NCI-H748 (cell line): ENCODE measurements around the gene EIF3I.

Experiments used
- DNase-seq: peaks from one replicate; lab custom pipeline; 2025; ENCODE audit not compliant: unreplicated experiment; lab: John Stamatoyannopoulos, UW

Gene EIF3I

DNA sequence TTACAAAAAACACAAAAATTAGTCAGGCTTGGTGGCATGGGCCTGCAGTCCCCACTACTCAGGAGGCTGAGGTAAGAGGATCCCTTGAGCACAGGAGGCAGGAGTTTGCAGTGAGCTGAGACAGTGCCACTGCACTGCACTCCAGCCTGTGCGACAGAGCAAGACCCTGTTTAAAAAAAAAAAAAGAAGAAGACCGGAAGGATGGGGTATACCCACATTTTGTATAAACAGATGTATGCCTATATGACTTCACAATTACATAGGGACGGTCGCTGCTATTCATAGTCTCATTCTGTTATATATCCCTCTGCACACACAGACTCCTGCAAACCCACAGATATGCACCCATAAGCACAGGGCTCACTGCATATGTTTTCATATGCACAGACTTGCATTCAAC lies 41.5 kb downstream of the EIF3I start:
- no peak for DNase-seq

DNA sequence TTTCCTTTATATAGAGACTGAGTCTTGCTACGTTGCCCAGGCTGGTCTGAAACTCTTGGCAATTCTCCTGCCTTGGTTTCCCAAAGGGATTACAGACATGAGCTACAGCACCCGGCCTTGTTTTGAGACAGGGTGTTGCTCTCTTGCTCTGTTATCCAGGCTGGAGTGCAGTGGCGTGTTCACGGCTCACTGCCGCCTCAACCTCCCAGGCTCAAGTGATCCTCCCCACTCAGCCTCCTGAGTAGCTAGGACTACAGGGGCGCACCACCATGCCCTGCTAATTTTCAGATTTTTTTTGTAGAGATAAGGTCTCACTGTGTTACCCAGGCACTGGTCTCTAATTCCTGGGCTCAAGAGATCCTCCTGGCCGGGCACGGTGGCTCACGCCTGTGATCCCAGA lies 43.6 kb downstream of the EIF3I start:
- no peak for DNase-seq

DNA sequence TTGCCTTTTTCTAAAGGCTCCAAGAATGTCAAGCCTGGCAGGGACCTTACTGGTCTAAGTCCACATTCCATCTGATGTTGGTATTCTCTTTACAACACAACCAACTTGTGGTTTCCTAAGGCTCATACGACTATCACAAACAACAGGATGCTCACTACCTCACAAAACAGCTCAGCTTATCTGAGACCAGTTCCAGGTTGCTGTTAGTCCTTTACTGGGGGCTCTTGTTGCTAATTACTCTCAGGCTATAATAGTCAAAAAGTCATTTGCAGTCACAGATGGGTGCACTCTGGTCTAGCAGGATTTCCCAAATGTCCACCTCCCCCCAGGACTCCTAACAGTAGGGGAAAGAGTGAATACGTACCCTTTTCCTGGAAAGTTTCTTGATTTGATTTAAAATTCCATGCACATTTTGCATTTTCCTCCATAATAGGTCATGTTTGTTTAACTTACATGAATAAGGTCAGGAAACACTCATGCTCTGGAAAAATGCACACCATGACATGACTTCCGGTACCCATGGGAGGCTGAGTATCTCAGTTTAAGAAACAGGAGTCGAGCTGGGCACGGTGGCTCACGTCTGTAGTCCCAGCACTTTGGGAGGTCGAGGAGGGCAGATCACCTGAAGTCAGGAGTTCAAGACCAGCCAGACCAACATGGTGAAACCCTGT lies 44.8 kb downstream of the EIF3I start:
- DNase-seq = no peak

DNA sequence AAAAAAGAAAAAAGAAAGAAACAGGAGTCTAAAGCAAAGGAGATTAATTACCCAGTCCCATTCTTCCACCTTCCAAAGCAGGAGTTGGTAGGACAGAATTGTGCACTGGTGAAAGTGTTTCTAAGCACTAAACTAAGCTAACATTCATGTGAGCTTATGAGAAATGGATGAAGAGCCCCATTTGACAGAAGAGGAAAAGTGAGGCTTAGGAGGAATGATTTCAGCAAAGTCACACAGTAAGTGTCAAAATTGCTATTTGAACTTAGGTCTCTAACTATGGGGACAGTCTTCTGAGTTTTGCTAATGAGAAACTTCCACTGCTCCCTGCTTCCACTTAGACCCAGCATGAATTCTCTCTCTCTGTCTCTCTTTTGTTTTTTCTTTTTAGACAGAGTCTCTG lies 47.5 kb downstream of the EIF3I start:
- DNase-seq = no peak

DNA sequence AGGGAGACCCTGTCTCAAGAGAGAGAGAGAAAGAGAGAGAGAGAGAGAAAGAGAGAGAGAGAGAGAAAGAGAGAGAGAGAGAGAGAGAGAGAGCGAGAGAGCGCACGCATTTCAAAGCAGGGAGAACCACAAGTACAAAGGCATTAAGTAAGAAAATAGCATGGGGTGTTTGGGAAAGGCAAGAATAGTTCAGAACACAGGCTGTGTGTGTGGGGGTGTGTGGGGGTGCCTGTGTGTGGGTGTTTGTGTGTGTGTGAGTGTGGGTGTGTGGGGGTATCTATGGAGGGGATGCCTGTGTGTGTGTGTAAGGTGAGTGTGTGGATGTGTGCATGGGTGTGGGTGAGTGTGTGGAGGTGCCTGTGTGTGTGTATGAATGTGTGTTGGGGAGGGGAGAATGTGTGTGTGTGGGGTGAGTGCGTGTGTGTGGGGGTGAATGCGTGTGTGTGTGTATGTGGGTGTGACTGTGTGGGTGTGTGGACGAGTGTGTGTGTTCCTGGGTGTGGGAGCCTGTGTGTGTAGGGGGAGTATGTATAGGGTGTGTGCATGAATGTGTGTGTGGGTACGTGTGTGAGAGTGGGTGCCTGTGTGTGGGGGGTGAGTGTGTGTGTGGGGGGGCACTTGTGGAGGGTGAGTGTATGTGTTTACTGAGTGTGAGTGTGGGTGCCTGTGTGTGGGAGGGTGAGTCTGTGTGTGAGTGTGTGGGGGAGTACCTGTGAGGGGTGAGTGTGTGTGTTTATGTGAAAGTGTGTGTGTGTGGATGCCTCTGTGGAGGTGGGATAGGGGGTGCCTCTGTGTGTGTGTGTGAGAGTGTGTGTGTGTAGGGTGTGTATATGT lies 50.6 kb downstream of the EIF3I start:
- DNase-seq = no peak

DNA sequence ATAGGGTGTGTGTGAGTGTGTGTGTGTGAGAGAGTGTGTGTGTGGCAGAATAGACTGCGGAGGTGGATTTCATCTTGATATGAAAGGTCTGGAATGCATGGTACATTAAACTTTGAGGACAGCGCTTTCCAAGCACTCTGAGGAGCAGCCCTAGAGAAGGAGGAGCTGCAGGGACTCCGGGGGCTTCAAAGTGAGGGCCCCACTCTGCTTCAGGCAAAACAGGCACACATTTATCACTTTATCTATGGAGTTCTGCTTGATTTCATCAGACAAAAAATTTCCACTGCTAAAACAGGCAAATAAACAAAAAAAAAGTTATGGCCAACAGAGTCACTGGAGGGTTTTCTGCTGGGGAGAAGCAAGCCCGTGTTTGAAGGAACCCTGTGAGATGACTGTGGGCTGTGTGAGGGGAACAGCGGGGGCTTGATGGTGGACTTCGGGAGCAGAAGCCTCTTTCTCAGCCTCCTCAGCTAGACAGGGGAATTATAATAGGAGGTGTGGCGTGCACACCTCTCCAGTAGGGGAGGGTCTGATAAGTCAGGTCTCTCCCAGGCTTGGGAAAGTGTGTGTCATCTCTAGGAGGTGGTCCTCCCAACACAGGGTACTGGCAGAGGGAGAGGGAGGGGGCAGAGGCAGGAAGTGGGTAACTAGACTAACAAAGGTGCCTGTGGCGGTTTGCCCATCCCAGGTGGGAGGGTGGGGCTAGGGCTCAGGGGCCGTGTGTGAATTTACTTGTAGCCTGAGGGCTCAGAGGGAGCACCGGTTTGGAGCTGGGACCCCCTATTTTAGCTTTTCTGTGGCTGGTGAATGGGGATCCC lies 51.4 kb downstream of the EIF3I start:
- DNase-seq = peak; percentile 95

DNA sequence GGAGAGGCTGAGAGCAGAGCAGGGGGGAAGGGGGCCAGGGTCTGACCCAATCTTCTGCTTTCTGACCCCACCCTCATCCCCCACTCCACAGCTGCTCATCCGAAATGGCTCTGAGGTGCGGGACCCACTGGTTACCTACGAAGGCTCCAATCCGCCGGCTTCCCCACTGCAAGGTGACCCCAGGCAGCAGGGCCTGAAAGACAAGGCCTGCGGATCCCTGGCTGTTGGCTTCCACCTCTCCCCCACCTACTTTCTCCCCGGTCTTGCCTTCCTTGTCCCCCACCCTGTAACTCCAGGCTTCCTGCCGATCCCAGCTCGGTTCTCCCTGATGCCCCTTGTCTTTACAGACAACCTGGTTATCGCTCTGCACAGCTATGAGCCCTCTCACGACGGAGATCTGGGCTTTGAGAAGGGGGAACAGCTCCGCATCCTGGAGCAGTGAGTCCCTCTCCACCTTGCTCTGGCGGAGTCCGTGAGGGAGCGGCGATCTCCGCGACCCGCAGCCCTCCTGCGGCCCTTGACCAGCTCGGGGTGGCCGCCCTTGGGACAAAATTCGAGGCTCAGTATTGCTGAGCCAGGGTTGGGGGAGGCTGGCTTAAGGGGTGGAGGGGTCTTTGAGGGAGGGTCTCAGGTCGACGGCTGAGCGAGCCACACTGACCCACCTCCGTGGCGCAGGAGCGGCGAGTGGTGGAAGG lies 52.6 kb downstream of the EIF3I start:
- DNase-seq = no peak

DNA sequence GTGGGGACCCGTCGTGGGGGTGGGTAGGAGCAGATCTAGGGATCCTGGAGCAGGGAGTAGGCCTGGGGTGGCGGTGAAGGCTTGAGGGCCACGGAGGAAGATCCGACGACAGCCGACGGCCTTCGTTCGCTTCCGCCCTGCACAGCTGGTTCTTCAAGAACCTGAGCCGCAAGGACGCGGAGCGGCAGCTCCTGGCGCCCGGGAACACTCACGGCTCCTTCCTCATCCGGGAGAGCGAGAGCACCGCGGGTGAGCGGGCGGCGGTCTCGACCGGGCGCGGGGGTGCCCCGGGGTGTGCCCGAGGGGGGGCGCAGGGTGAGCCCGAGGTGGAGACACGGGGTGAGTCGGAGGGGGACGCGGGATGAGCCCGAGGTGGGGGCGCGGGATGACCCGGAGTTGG lies 53.2 kb downstream of the EIF3I start:
- no peak for DNase-seq

DNA sequence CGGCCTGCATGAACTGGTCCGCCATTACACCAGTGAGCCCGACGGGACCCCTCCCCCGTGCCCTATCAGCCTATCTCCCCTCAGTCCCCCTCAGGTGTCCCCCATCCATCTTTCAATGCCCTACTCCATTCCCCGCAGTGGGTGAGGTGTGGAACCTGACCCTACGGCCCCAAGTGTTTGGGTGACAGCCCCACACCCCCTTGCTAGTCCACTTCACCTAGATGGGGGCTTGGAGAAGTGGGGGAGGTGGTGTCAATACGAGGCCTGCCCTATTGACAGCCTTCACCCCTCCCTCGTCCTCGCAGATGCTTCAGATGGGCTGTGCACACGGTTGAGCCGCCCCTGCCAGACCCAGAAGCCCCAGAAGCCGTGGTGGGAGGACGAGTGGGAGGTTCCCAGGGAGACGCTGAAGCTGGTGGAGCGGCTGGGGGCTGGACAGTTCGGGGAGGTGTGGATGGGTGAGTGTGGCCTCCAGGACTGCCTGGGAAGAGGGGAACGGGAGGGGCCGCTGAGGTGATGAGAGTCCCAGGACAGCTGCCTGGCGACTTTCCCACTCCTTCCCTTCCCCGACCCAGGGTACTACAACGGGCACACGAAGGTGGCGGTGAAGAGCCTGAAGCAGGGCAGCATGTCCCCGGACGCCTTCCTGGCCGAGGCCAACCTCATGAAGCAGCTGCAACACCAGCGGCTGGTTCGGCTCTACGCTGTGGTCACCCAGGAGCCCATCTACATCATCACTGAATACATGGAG lies 54.0 kb downstream of the EIF3I start:
- DNase-seq = no peak
